Measurements from ENCODE around the gene ANKFY1.

DNA sequence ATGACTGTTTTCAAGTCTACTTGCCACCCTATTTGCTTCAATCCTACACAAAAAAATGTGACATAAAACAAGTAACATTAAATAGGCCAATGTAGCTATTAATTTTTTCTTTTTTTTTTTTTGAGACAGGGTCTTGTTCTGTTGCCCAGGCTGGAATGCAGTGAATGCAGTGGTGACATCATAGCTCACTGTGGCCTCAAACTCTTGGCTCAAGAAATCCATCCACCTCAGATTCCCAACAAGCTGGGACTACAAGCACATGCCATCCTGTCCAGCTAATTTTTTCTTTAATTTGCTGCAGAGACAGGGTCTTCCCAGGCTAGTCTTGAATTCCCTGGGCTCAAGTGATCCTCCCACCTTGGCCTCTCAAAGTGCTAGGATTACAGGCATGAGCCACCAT lies 29.4 kb downstream of the ANKFY1 start:
- TF ChIP-seq, protein P1, sequence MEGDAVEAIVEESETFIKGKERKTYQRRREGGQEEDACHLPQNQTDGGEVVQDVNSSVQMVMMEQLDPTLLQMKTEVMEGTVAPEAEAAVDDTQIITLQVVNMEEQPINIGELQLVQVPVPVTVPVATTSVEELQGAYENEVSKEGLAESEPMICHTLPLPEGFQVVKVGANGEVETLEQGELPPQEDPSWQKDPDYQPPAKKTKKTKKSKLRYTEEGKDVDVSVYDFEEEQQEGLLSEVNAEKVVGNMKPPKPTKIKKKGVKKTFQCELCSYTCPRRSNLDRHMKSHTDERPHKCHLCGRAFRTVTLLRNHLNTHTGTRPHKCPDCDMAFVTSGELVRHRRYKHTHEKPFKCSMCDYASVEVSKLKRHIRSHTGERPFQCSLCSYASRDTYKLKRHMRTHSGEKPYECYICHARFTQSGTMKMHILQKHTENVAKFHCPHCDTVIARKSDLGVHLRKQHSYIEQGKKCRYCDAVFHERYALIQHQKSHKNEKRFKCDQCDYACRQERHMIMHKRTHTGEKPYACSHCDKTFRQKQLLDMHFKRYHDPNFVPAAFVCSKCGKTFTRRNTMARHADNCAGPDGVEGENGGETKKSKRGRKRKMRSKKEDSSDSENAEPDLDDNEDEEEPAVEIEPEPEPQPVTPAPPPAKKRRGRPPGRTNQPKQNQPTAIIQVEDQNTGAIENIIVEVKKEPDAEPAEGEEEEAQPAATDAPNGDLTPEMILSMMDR (IDR thresholded peaks at IDR 0.05; ENCODE audit: borderline replicate concordance, extremely low read depth, low read length, poor library complexity, severe bottlenecking) = no peak
- TF ChIP-seq EZH2 (IDR thresholded peaks at IDR 0.05; ENCODE audit: borderline replicate concordance, low read depth, low read length, severe bottlenecking) = no peak
